Endodermal cell (in vitro differentiated cells): ENCODE data around the gene CTDSPL2. TPM values are rescaled to one million over a fixed set of nuclear protein-coding genes. Genes with fewer than 3 reads are reported as not detected.

ENCODE experiments used
- DNase-seq: peaks from one replicate; pipeline ENCODE4 v3.0.0-alpha.2; 2017
- H3K27ac ChIP-seq: 2 replicates; pipeline ENCODE4 v1.5.1; 2013; ENCODE audit warnings: mild to moderate bottlenecking, low read depth, low read length, moderate library complexity
- H3K27me3 ChIP-seq: 2 replicates; pipeline ENCODE4 v1.6.1; 2013; ENCODE audit warnings: mild to moderate bottlenecking, low read length, moderate library complexity; ENCODE audit not compliant: insufficient read depth, control insufficient read depth, poor library complexity, severe bottlenecking
- H3K36me3 ChIP-seq: 2 replicates; pipeline ENCODE4 v1.7.0; 2013; ENCODE audit warnings: mild to moderate bottlenecking, low read length, moderate library complexity; ENCODE audit not compliant: control insufficient read depth, insufficient read depth
- H3K4me1 ChIP-seq: one replicate; pipeline ENCODE4 v1.7.0; 2013; ENCODE audit warnings: low read length; ENCODE audit not compliant: control insufficient read depth, insufficient read depth
- H3K4me3 ChIP-seq: 2 replicates; pipeline ENCODE4 v1.5.1; 2013; ENCODE audit warnings: mild to moderate bottlenecking, low read length, moderate library complexity
- H3K9ac ChIP-seq: 2 replicates; pipeline ENCODE4 v1.6.1; 2013; ENCODE audit warnings: mild to moderate bottlenecking, low read length, moderate library complexity; ENCODE audit not compliant: poor library complexity, severe bottlenecking; ENCODE audit errors: extremely low read depth
- H3K9me3 ChIP-seq: 2 replicates; pipeline ENCODE4 v1.6.1; 2013; ENCODE audit warnings: mild to moderate bottlenecking, low read length, moderate library complexity; ENCODE audit not compliant: control insufficient read depth
- H3K27ac Mint-ChIP-seq: 2 replicates; pipeline ENCODE4 v1.8.0; 2020; ENCODE audit warnings: mixed read lengths
- H3K27me3 Mint-ChIP-seq: 2 replicates; pipeline ENCODE4 v1.8.0; 2021; ENCODE audit warnings: mild to moderate bottlenecking, mixed read lengths; ENCODE audit not compliant: insufficient read depth
- H3K36me3 Mint-ChIP-seq: 2 replicates; pipeline ENCODE4 v1.8.0; 2020; ENCODE audit warnings: low read depth, mixed read lengths
- H3K4me1 Mint-ChIP-seq: 2 replicates; pipeline ENCODE4 v1.8.0; 2020; ENCODE audit warnings: mixed read lengths
- H3K4me3 Mint-ChIP-seq: 2 replicates; pipeline ENCODE4 v1.8.0; 2020; ENCODE audit warnings: mild to moderate bottlenecking, moderate library complexity, mixed read lengths
- H3K9me3 Mint-ChIP-seq: 2 replicates; pipeline ENCODE4 v1.8.0; 2020; ENCODE audit warnings: mild to moderate bottlenecking, mixed read lengths
- WGBS, 2 experiments: methylation state at CpG; one replicate each; pipeline versions ENCODE4 v1.1.5 to v1.1.7; 2013; ENCODE audit warnings: missing lambda C conversion rate in 2 of 2, mixed read lengths in 1 of 2; ENCODE audit not compliant: insufficient coverage in 1 of 2, insufficient read length in 1 of 2; 5-methylcytosine and 5-hydroxymethylcytosine counted together
- total RNA-seq, 2 donors: library from RNA; stranded (reverse); fragmentation: NEBNext Ultra II Directional in 1 of 2; extraction: Animal tissue kit (Norgen Biotek cat#: 25700) in 1 of 2; gene quantifications; 2 replicates in 1 of 2; 3 replicates in 1 of 2; pipeline ENCODE4 v1.2.1, GENCODE V29; 2021
- TF ChIP-seq, protein P1 (sequence below): fragments of 200-600 bp; sonication (generic); conservative IDR thresholded peaks from 2 replicates; pipeline ENCODE4 v1.5.0; 2021; ENCODE audit warnings: antibody characterized with exemption, mild to moderate bottlenecking

CTDSPL2 gene
- total RNA-seq, 2 donors from 2014 or later: 71.1 to 74.3 TPM

DNA sequence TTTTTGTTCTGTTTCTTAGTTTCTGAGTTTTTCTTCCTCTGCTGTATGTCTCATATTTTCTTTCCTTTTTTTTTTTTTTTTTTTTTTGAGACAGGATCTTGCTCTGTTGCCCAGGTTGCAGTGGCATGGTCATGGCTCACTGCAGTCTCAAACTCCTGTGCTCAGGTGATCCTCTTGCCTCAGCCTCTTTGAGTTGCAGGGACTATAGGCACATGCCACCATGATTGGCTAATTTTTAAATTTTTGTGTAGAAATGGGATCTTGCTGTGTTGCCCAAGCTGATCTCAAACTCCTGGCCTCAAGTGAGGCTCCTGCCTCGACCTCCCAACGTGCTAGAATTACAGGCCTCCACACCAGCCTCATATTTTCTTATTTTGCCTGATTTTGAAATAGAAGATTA lies 51.9 kb downstream of the CTDSPL2 start:
- Mint-ChIP-seq H3K9me3 (no peaks in the 10 kb centered on the region), H3K27ac (no peak overlapping the region), H3K27me3 (no peaks in the 10 kb centered on the region), H3K4me3 (no peak overlapping the region), H3K36me3 (peaks cover 15% of the 10 kb centered on the region), H3K4me1 (peaks cover 3% of the 10 kb centered on the region)
- no peak for DNase-seq
- Histone ChIP-seq H3K4me1 (no peaks in the 10 kb centered on the region), H3K27ac (no peak overlapping the region), H3K27me3 (no peaks in the 10 kb centered on the region), H3K4me3 (no peak overlapping the region), H3K9me3 (no peaks in the 10 kb centered on the region), H3K9ac (no peak overlapping the region), H3K36me3 (peaks cover 10% of the 10 kb centered on the region)
- WGBS, 2 experiments: 100% methylated on average over 2 of the region's 2 CpGs; no CpG with 5 or more reads in 1 of the 2 experiments
- TF ChIP-seq, protein P1, sequence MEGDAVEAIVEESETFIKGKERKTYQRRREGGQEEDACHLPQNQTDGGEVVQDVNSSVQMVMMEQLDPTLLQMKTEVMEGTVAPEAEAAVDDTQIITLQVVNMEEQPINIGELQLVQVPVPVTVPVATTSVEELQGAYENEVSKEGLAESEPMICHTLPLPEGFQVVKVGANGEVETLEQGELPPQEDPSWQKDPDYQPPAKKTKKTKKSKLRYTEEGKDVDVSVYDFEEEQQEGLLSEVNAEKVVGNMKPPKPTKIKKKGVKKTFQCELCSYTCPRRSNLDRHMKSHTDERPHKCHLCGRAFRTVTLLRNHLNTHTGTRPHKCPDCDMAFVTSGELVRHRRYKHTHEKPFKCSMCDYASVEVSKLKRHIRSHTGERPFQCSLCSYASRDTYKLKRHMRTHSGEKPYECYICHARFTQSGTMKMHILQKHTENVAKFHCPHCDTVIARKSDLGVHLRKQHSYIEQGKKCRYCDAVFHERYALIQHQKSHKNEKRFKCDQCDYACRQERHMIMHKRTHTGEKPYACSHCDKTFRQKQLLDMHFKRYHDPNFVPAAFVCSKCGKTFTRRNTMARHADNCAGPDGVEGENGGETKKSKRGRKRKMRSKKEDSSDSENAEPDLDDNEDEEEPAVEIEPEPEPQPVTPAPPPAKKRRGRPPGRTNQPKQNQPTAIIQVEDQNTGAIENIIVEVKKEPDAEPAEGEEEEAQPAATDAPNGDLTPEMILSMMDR: no peak

GRCh38 chr15:44482090-44482489 lies 54.7 kb downstream of the CTDSPL2 start:
- H3K27me3 ChIP-seq: no peaks in the 10 kb centered on the region
- WGBS, 2 experiments: 92% methylated on average over 2 of the region's 2 CpGs; no CpG with 5 or more reads in 1 of the 2 experiments
- no peak overlapping the region for H3K4me3 Mint-ChIP-seq
- no peaks in the 10 kb centered on the region for H3K9me3 ChIP-seq
- no peak overlapping the region for H3K4me3 ChIP-seq
- H3K4me1 Mint-ChIP-seq: peaks cover 11% of the 10 kb centered on the region
- no peak for DNase-seq
- H3K27ac Mint-ChIP-seq: peak overlapping the region; percentile 46
- no peak overlapping the region for H3K27ac ChIP-seq
- peaks cover 17% of the 10 kb centered on the region for H3K36me3 Mint-ChIP-seq
- peaks cover 22% of the 10 kb centered on the region for H3K36me3 ChIP-seq
- H3K9me3 Mint-ChIP-seq: no peaks in the 10 kb centered on the region
- TF ChIP-seq, protein P1: no peak
- no peaks in the 10 kb centered on the region for H3K27me3 Mint-ChIP-seq
- H3K9ac ChIP-seq: no peak overlapping the region
- H3K4me1 ChIP-seq: no peaks in the 10 kb centered on the region

GRCh38 chr15:44485880-44486279 lies 58.5 kb downstream of the CTDSPL2 start:
- Histone ChIP-seq H3K9ac (no peak overlapping the region), H3K4me3 (no peak overlapping the region), H3K4me1 (no peaks in the 10 kb centered on the region), H3K27ac (no peak overlapping the region), H3K9me3 (no peaks in the 10 kb centered on the region), H3K27me3 (no peaks in the 10 kb centered on the region), H3K36me3 (peaks cover 54% of the 10 kb centered on the region)
- TF ChIP-seq, protein P1: no peak
- 93% methylated on average over 2 to 3 of the region's 3 CpGs for WGBS, 2 experiments
- peaks cover 32% of the 10 kb centered on the region for H3K36me3 Mint-ChIP-seq
- no peak overlapping the region for H3K4me3 Mint-ChIP-seq
- H3K27ac Mint-ChIP-seq: no peak overlapping the region
- H3K4me1 Mint-ChIP-seq: peaks cover 11% of the 10 kb centered on the region
- H3K27me3 Mint-ChIP-seq: no peaks in the 10 kb centered on the region
- H3K9me3 Mint-ChIP-seq: no peaks in the 10 kb centered on the region
- no peak for DNase-seq
